Measurements from ENCODE around the gene ARHGEF28. TPM values are rescaled to one million over a fixed set of nuclear protein-coding genes. Genes with fewer than 3 reads are reported as not detected.

Gene ARHGEF28
- total RNA-seq, 3 donors from 2014 or later (not counting 1 experiment from before 2014, with no cell fraction given) = 2.3 to 7.1 (median 5.8) TPM

DNA sequence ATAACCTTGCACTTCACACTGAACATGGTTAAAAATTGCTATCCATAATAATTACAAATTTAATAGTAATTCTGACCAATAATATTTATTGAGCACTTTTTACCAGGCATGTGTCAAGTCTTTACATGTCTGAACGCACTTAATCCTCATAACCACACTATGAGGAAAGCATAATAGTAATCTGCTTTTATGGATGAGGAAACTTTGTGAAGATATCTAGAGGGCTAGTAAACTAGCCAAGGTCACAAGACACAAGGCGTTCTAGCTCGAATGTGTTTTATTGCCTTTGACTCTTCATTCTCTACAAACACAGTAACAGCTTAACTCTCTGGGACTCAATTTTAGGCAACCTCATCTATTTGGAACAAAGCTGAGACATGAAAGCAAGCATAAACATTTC is 205.1 kb downstream of the ARHGEF28 start:
- ATAC-seq = no peak

DNA sequence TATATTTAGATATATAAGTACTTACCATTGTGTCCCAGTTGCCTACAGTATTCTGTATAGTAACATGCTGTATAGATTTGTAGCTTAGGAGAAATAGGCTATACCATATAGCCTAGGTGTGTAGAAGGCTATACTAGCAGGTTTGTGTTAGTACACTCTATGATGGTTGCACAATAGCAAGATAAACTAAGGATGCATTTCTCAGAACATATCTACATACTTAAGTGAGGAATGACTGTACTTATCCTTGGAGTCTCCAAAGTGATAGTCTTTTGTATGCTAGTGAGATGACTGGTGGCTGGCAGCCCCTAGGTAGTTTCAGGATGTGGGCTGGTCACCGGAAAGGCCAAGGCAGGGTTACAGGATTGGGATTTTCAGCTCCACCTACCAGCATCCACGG is 208.7 kb downstream of the ARHGEF28 start:
- no peak for ATAC-seq
- H3K9me3 Mint-ChIP-seq = no peaks in the 10 kb centered on the region
- H3K9me3 ChIP-seq (ENCODE audit: control insufficient read depth, insufficient read depth, low read length) = no peaks in the 10 kb centered on the region
- no peaks in the 10 kb centered on the region for H3K4me1 ChIP-seq (ENCODE audit: control insufficient read depth, insufficient read depth, low read length)
- H3K27ac Mint-ChIP-seq = no peak overlapping the region
- no peak for DNase-seq
- no peak overlapping the region for H3K4me3 ChIP-seq (ENCODE audit: low read length)
- no peak overlapping the region for H3K4me3 Mint-ChIP-seq
- H3K27me3 ChIP-seq (ENCODE audit: control insufficient read depth, insufficient read depth, low read length) = no peaks in the 10 kb centered on the region
- no peaks in the 10 kb centered on the region for H3K36me3 ChIP-seq (ENCODE audit: control insufficient read depth, insufficient read depth, low read length)
- WGBS (ENCODE audit: insufficient coverage) = 80% methylated on average over 1 of the region's 2 CpGs
- no peaks in the 10 kb centered on the region for H3K4me1 Mint-ChIP-seq
- intact Hi-C loops (cut with micrococcal nuclease) = no loop called here
- peaks cover 0 to 13% of the 10 kb centered on the region in 2 donors for H3K27me3 Mint-ChIP-seq (ENCODE audit: low read depth in 2 of 2)
- no peak overlapping the region for H3K27ac ChIP-seq (ENCODE audit: low read length)
- no peaks in the 10 kb centered on the region for H3K36me3 Mint-ChIP-seq
- TF ChIP-seq, protein P1, sequence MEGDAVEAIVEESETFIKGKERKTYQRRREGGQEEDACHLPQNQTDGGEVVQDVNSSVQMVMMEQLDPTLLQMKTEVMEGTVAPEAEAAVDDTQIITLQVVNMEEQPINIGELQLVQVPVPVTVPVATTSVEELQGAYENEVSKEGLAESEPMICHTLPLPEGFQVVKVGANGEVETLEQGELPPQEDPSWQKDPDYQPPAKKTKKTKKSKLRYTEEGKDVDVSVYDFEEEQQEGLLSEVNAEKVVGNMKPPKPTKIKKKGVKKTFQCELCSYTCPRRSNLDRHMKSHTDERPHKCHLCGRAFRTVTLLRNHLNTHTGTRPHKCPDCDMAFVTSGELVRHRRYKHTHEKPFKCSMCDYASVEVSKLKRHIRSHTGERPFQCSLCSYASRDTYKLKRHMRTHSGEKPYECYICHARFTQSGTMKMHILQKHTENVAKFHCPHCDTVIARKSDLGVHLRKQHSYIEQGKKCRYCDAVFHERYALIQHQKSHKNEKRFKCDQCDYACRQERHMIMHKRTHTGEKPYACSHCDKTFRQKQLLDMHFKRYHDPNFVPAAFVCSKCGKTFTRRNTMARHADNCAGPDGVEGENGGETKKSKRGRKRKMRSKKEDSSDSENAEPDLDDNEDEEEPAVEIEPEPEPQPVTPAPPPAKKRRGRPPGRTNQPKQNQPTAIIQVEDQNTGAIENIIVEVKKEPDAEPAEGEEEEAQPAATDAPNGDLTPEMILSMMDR (IDR thresholded peaks at IDR 0.05) = no peak

More for the DNA sequence above, 205.1 kb downstream of the ARHGEF28 start:
- no peaks in the 10 kb centered on the region for H3K9me3 ChIP-seq (ENCODE audit: control insufficient read depth, insufficient read depth, low read length)
- no peak for DNase-seq
- H3K36me3 ChIP-seq (ENCODE audit: control insufficient read depth, insufficient read depth, low read length) = no peaks in the 10 kb centered on the region
- Mint-ChIP-seq H3K27ac (no peak overlapping the region), H3K4me3 (no peak overlapping the region), H3K9me3 (no peaks in the 10 kb centered on the region), H3K4me1 (no peaks in the 10 kb centered on the region), H3K27me3 (ENCODE audit: low read depth in 2 of 2) (no peaks in the 10 kb centered on the region), H3K36me3 (no peaks in the 10 kb centered on the region)
- no peak overlapping the region for H3K27ac ChIP-seq (ENCODE audit: low read length)
- WGBS (ENCODE audit: insufficient coverage) = 80% methylated on average over 2 of the region's 3 CpGs
- no peaks in the 10 kb centered on the region for H3K27me3 ChIP-seq (ENCODE audit: control insufficient read depth, insufficient read depth, low read length)
- TF ChIP-seq, protein P1 (IDR thresholded peaks at IDR 0.05) = no peak
- H3K4me1 ChIP-seq (ENCODE audit: control insufficient read depth, insufficient read depth, low read length) = no peaks in the 10 kb centered on the region
- no peak overlapping the region for H3K4me3 ChIP-seq (ENCODE audit: low read length)
- intact Hi-C loops (cut with micrococcal nuclease) = no loop called here

DNA sequence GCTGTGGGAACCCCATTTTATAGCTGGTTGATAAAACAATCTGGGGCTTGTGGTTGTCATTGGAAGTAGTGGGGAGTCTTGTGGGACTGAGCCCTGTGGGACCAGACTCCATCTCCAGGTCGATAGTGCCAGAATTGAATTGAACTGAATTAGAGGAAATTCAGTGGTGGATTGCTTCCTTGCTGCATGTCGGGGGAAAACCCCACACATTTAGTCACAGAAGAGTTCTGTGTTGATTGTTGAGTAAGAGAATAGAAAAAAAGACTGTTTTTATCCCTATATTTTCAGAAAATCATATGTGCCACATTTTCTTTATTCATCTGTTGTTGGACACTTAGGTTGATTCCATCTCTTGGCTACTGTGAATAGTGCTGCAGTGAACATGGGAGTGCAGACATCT is 209.7 kb downstream of the ARHGEF28 start:
- no peaks in the 10 kb centered on the region for H3K9me3 Mint-ChIP-seq
- TF ChIP-seq, protein P1 (IDR thresholded peaks at IDR 0.05) = no peak
- H3K9me3 ChIP-seq (ENCODE audit: control insufficient read depth, insufficient read depth, low read length) = no peaks in the 10 kb centered on the region
- H3K36me3 ChIP-seq (ENCODE audit: control insufficient read depth, insufficient read depth, low read length) = no peaks in the 10 kb centered on the region
- no peaks in the 10 kb centered on the region for H3K4me1 Mint-ChIP-seq
- no peaks in the 10 kb centered on the region for H3K27me3 ChIP-seq (ENCODE audit: control insufficient read depth, insufficient read depth, low read length)
- no peak overlapping the region for H3K27ac ChIP-seq (ENCODE audit: low read length)
- H3K4me3 Mint-ChIP-seq = no peak overlapping the region
- H3K4me3 ChIP-seq (ENCODE audit: low read length) = no peak overlapping the region
- WGBS (ENCODE audit: insufficient coverage) = 50% methylated on average over 1 of the region's 2 CpGs
- no peak overlapping the region for H3K27ac Mint-ChIP-seq
- ATAC-seq = no peak
- peaks cover 0 to 13% of the 10 kb centered on the region in 2 donors for H3K27me3 Mint-ChIP-seq (ENCODE audit: low read depth in 2 of 2)
- intact Hi-C loops (cut with micrococcal nuclease) = no loop called here
- no peaks in the 10 kb centered on the region for H3K4me1 ChIP-seq (ENCODE audit: control insufficient read depth, insufficient read depth, low read length)
- DNase-seq = no peak
- no peaks in the 10 kb centered on the region for H3K36me3 Mint-ChIP-seq

DNA sequence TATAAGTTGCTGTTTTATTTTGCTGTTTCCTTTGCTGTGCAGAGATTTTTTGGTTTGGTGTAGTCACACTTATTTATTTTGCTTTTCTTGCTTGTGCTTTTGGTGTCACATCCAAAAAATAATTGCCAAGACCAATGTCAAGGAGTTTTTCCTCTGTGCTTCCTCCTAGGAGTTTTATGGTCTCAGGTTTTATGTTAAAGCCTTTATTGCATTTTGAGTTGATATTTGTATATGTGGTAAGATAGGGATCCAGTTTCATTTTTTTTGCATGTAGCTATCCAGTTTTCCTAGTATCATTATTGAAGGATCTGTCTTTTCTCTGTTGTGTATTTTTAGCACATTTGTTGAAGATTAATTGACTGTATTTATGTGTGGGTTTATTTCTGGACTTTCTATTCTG is 210.6 kb downstream of the ARHGEF28 start:
- Histone ChIP-seq H3K9me3 (ENCODE audit: control insufficient read depth, insufficient read depth, low read length) (no peaks in the 10 kb centered on the region), H3K4me3 (ENCODE audit: low read length) (no peak overlapping the region), H3K27ac (ENCODE audit: low read length) (no peak overlapping the region), H3K36me3 (ENCODE audit: control insufficient read depth, insufficient read depth, low read length) (no peaks in the 10 kb centered on the region), H3K4me1 (ENCODE audit: control insufficient read depth, insufficient read depth, low read length) (no peaks in the 10 kb centered on the region), H3K27me3 (ENCODE audit: control insufficient read depth, insufficient read depth, low read length) (no peaks in the 10 kb centered on the region)
- Mint-ChIP-seq H3K36me3 (no peaks in the 10 kb centered on the region), H3K4me3 (no peak overlapping the region), H3K27me3 (ENCODE audit: low read depth in 2 of 2) (peaks cover 0 to 13% of the 10 kb centered on the region in 2 donors), H3K4me1 (no peaks in the 10 kb centered on the region), H3K27ac (no peak overlapping the region), H3K9me3 (no peaks in the 10 kb centered on the region)
- no peak for ATAC-seq
- TF ChIP-seq, protein P1 (IDR thresholded peaks at IDR 0.05) = no peak
- intact Hi-C loops (cut with micrococcal nuclease) = no loop called here
- no peak for DNase-seq
